ENCODE results near the gene KRT75.
"Not testable (repeated sequence)": the region's sequence is repeated elsewhere in the genome, so short reads cannot be mapped to it uniquely, and the experiment has no call there.

Gene KRT75

DNA sequence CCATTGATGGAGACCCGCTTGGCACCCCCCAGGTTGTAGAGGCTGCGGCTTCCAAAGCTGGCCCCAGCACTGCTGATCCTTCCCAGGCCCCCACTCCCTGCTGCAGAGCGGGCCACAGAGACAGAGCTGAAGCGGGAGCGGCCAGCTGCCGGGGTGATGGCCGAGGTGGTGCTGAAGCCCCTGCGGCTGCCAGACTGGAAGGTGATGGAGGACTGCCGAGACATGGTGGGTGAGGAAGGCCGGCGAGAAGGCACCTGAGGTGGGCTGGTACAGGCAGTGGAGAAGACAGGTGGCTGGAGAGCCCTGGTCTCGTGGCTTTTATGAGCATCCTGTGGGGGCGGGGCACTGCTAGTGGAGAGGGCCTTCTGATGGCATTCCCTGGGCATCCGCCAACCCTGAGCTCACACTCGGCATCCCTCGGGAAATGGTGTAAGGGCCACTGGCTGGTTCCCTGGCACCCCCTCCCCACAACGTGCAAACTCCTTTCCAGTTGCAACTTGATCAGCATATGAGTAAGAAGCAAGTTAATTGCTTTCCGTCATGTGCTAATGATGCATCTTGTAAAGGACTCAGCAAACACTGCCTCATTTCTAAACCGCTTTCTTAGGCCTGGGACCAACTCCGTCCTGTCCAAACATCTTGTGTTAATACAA is at the start of gene KRT75:
Gene KRT75, minus strand, starts transcription at position 291 of the 653 bp plus-strand sequence. Its CDS starts 67 bp downstream, at position 224.
- DNase-seq: no peak

GRCh38 chr12:52480073-52480472 is 45.9 kb upstream of the KRT75 start:
- no peak for DNase-seq

DNA sequence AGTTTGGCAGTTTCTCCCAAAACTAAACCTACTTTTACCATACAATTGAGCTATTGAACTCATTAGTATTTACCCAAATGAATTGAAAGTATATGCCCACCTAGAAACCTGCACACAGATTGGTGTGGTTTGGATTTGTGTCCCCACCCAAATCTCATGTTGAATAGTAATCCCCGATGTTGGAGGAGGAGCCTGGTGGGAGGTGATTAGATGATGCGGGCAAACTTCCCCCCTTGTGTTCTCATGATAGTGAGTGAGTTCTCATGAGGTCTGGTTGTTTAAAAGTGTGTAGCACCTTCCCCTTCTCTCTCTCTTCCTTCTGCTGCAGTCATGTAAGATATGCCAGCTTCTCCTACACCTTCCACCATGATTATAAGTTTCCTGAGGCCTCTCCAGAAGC is 43.5 kb upstream of the KRT75 start:
- no peak for DNase-seq

- no peak for DNase-seq
Observed at GRCh38 chr12:52474212-52474611, 40.0 kb upstream of the KRT75 start.

- DNase-seq: no peak
Observed at GRCh38 chr12:52473768-52474167, 39.6 kb upstream of the KRT75 start, which contains the start of gene KRT6C. KRT6C (minus strand) TSS chr12:52473805; CDS start chr12:52473737, 68 bp downstream.

DNA sequence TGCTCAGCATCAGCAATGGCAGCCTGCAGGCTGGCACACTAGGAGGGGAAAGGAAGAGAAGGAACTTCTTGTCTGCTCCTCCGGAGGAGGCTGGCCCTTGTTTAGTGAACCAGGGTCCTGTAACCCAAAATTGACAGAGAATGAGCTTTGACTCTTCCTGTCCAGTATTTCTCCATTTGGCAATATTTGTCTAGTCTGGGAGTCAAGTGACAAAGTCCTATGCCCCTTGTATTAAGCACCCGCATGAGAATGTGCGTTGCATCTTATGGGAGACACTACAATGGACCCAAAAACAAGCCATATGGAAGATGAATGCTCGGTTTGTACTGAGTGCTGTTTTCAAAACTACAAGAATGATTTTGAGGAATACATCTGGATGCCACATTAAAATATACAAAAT is 35.7 kb upstream of the KRT75 start:
- DNase-seq: no peak

GRCh38 chr12:52464897-52465296 is 30.7 kb upstream of the KRT75 start:
- no peak for DNase-seq

DNA sequence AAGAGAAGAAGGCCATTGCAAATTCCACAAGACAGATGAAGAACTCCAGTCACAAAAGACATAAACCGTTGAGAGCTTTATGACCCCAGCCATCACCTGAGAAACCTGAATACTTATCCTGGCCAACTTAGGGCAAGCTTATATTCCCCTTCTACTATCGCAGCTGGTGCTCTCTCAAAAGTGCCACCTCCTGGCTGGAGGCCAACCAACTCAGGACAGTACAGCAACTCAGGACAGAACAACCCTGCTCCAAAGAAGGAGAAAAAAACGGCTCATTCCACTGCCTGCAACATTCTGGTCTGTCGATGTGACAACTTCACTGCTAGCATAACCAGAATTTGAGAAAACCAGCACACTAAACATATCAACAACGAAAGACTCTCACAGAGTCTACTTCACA is 27.5 kb upstream of the KRT75 start:
- no peak for DNase-seq

DNA sequence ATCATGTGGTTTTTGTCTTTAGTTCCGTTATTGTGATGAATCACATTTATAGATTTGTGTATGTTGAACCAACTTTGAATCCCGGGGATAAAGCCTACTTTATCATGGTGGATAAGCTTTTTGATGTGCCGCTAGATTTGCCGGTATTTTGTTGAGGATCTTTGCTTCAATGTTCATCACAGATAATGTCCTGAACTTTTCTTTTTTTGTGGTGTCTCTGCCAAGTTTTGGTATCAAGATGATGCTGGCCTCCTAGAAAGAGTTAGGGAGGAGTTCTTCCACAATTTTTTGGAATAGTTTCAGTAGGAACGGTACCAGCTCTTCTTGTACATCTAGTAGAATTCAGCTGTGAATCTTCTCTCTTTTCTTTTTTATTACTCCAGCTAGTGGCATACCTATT is 24.7 kb upstream of the KRT75 start:
- DNase-seq: no peak

DNA sequence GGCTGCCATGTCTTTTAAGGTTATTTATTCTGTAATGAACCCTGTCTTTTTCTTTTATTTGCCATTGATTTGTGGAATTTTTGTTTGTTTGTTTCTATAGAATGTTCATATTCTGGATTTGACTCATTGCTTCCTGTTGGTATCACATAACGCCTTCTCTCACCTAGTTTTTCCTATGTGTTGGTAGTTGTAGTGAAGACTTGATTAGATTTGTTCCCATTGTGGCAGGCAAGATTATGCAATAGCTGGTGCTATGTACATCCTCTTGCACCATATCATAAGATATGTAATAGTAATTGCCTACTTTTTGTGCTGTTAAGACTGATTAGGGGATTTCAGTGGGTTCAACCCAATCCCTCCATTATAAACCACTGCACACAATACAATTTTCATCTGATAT is 21.6 kb upstream of the KRT75 start:
- DNase-seq: no peak

- DNase-seq: no peak
Observed at GRCh38 chr12:52454411-52455201, 20.4 kb upstream of the KRT75 start.

- DNase-seq: no peak
Observed at GRCh38 chr12:52452101-52452500, 17.9 kb upstream of the KRT75 start, which contains the start of gene KRT6B. KRT6B (minus strand) TSS chr12:52452146; CDS start chr12:52452078, 68 bp downstream.

DNA sequence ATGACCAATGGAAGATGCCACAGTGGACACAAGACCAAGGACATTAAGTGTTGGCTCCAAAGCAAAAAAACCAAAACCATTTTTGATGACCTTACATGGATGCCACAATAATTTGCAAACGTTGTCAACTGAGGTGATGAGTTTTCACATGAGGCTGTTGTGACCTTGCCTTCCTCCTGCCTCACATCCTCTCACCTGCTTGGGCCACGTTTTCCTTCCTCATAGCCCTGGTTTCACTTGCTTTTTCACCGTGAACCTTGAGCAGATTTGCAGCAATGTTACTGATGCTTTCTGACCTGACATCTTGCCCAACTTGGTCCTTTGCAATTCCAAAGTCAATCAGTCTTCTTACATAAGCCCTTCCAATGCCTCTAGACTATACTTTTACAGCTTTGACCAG is 14.1 kb upstream of the KRT75 start:
- DNase-seq: no peak

DNA sequence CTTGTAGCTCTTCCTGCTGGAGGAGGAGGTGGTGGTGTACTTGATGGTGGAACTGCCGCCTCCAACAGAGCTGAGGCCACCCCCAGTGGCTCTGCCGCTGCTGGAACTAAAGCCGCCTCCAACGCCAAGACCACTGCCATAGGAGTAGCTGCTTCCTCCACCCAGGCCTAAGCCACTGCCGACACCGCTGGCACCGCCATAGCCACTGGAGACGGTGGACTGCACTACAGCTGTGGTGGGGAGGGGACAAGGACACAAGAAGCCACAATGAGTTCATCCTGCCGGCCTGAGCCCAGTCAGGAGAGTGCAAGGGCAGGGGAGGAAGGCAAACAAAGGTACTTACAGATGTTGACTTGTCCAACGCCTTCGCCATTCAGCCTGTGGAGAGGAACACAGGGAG is 13.0 kb upstream of the KRT75 start:
- not testable (repeated sequence) for DNase-seq

DNA sequence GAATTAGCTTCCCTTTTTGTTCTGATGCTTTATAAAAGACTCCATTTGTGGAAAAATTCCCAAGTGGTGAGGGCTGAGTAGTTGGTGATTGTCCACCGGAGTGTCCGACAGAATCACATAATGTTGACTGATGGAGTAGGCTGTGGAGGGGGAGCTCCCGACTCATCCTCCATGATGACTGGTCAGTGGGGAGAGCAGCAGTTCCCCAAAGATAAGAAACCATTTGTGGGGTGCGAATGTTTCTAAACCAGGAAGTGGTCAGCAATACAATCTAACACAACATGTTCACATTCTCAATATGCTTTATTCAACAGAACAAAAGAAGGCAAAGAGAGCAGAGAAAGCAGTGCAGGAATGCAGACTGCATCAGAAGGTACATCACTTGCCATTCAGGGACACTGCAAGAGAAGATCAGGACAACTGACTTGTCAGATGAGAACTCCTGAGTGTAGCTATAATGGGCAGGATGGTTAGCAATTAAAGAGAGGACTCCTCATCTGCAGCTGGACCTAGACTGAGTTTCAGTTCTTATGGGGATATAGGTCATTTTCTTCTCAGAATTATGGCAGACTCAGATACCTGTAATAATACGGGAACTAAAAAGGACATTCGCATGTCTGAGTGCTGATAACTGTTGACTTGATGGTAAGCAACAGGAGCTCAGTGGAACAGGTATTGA is 12.3 kb upstream of the KRT75 start:
- DNase-seq: no peak

DNA sequence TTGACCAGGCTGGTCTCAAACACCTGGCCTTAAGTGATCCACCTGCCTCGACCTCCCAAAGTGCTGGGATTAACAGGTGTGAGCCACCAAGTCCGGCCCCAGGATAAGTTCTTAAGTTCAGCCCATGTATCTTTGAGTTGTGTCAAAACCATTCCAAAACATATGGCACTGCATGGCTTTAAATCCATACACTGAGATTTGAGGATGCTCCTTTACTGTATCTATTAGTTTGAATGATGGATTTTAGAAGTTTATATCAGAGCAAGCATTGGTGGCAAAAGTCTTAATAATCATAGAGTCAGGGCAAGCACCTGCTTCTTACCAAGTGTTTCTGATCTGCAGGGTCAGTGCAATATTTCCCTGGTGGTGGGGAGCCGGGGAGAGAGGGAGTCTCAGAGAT is 11.7 kb upstream of the KRT75 start:
- DNase-seq: no peak

DNA sequence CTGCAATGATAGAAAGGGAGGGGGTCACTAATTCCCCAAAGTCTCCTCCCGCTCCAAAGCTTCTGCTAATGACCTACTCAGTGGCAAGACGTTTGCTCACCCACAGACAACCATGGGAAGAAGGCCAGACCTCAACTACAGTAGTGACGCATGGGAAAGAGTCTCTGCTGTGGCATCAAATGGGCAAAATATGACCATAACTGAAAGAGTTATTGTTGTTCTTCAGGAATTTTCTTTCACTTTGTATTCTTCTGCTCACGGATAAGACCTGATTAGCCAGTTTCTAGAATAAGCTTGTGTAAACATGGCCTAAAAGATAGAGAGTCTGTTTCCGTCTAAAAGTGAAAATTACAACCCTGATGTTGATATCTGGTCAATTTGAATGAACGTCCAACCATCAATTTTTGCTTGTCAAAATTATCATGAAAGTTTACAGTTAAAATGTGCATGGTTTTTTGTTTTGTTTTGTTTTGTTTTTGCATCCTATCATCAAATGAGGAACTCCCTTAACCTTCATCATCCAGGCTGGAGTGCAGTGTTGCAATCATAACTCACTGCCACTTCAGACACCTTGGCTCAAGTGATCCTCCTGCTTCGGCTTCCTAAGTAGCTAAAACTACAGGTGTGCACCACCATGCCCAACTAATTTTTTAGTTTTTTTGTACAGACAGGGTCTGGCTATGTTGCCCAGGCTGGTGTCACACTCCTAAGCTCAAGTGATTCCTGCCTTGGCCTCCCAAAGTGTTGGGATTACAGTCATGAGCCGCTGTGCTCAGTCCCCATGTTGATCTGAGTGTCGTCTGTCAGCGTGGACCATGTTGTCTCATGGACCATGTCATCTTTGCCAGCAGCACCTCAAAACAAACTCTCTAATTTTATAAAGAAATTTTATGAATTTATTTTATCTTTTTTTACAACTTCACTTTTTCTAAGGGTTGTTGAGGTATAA is 10.8 kb upstream of the KRT75 start:
- no peak for DNase-seq

GRCh38 chr12:52443966-52444365 is 9.8 kb upstream of the KRT75 start:
- DNase-seq: no peak

DNA sequence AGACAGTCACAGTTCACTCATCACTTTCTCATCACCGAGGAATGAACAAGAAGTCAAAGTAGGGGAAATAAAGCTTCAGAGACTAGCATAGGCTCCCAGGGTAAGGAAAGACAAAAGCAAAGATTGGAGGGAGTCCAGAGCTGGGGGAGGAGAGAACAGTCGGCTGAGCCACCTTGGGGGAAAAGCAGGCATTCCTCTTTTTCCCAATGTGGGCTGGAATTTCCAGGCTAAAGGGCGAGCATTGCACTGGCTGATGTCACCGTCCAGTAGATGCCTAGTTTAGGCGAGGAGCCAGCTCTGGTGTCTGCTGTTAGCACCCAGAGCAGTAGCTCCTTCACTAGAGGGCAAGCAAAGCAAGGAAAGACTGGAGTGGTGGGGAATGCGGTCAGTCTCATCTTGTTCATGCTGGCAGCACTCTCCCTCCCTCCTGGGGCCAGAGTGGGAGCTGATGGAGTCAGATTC is 8.5 kb upstream of the KRT75 start:
- DNase-seq: no peak

DNA sequence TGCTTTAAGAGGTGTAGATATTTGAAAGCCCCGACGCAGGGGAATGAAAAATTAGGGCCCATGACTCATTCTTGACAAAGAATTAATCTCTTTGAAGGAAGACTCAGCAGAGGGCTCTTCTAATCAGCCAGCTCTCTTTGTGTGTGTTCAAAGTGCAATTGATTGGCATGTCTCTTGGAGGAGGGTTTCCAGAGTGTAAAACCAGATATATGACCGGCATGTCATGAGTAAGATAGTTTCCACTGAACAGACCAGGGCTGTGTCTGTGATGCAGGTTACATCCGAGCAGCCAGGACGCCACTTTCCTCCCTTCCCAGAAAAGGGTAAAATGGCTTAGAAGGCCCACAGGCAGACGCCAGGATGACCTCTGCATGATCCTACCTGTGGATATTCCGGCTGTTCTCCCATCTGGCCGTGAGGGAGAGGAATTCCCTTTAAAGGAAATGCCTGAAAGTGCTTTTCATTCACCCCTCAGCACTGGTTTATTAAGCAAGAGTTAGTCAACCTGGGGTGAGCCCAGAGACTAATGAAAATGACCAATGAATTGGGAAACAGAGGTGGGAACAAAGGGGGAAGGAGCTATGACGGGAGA is 7.2 kb upstream of the KRT75 start:
- DNase-seq: no peak

- DNase-seq: no peak
Observed at GRCh38 chr12:52440821-52441319, 6.7 kb upstream of the KRT75 start.

GRCh38 chr12:52439845-52440244 is 5.7 kb upstream of the KRT75 start:
- no peak for DNase-seq
